GM12865 (cell line): ENCODE measurements around the gene LDLRAD3.

Experiments
- DNase-seq: peaks from one replicate; pipeline ENCODE4 v3.0.0; 2010; ENCODE audit warnings: low read depth
- H3K4me3 ChIP-seq: 2 replicates; pipeline ENCODE4 v1.5.1; 2011; ENCODE audit warnings: mild to moderate bottlenecking, low read depth, low read length, control low read depth
- CTCF ChIP-seq: IDR thresholded peaks from 2 replicates; pipeline ENCODE4 v1.5.1; 2011; ENCODE audit warnings: low read length, control low read depth, low read depth, inconsistent platforms; ENCODE audit not compliant: insufficient read depth; ENCODE audit errors: missing control alignments

Gene LDLRAD3

GRCh38 chr11:36156817-36157519, 213.1 kb downstream of the LDLRAD3 start:
- H3K4me3 ChIP-seq = no peak overlapping the region
- no peak for DNase-seq
- no peak for TF ChIP-seq CTCF

- TF ChIP-seq CTCF = no peak
- DNase-seq = no peak
- H3K4me3 ChIP-seq = no peak overlapping the region
Observed at GRCh38 chr11:36160091-36160490, 216.2 kb downstream of the LDLRAD3 start.

- no peak overlapping the region for H3K4me3 ChIP-seq
- no peak for TF ChIP-seq CTCF
- no peak for DNase-seq
Observed at GRCh38 chr11:36161572-36161971, 217.7 kb downstream of the LDLRAD3 start.

- no peak for TF ChIP-seq CTCF
- DNase-seq = no peak
- no peak overlapping the region for H3K4me3 ChIP-seq
Observed at GRCh38 chr11:36162006-36162882, 218.4 kb downstream of the LDLRAD3 start.

- DNase-seq = no peak
- no peak overlapping the region for H3K4me3 ChIP-seq
- no peak for TF ChIP-seq CTCF
Observed at GRCh38 chr11:36162883-36163434, 219.1 kb downstream of the LDLRAD3 start.

- no peak overlapping the region for H3K4me3 ChIP-seq
- TF ChIP-seq CTCF = no peak
- no peak for DNase-seq
Observed at GRCh38 chr11:36164506-36165250, 220.8 kb downstream of the LDLRAD3 start.
